ENCODE measurements around the gene KRT35.

KRT35 gene

GRCh38 chr17:41486809-41487530 lies 6.0 kb upstream of the KRT35 start:
- no peak for DNase-seq (ENCODE audit: low spot score)

- no peak for DNase-seq (ENCODE audit: low spot score)
Observed at GRCh38 chr17:41486316-41486715, 5.4 kb upstream of the KRT35 start.

- DNase-seq (ENCODE audit: low spot score): no peak
Observed at GRCh38 chr17:41484920-41485904, 4.3 kb upstream of the KRT35 start.

GRCh38 chr17:41483991-41484826 lies 3.3 kb upstream of the KRT35 start:
- no peak for DNase-seq (ENCODE audit: low spot score)

- no peak for DNase-seq (ENCODE audit: low spot score)
Observed at GRCh38 chr17:41483531-41483930, 2.6 kb upstream of the KRT35 start.

GRCh38 chr17:41480581-41480980 lies 370 bp downstream of the KRT35 start:
- DNase-seq (ENCODE audit: low spot score): no peak

- no peak for DNase-seq (ENCODE audit: low spot score)
Observed at GRCh38 chr17:41480136-41480535, 815 bp downstream of the KRT35 start.

- no peak for DNase-seq (ENCODE audit: low spot score)
Observed at GRCh38 chr17:41478237-41478636, 2.7 kb downstream of the KRT35 start.

- DNase-seq (ENCODE audit: low spot score): no peak
Observed at GRCh38 chr17:41476866-41477815, 3.8 kb downstream of the KRT35 start.

- no peak for DNase-seq (ENCODE audit: low spot score)
Observed at GRCh38 chr17:41475421-41475820, 5.5 kb downstream of the KRT35 start.

- no peak for DNase-seq (ENCODE audit: low spot score)
Observed at GRCh38 chr17:41474863-41475262, 6.1 kb downstream of the KRT35 start.

- no peak for DNase-seq (ENCODE audit: low spot score)
Observed at GRCh38 chr17:41468346-41468745, 12.6 kb downstream of the KRT35 start.

GRCh38 chr17:41467561-41467960 lies 13.4 kb downstream of the KRT35 start:
- peak; percentile 43 for DNase-seq (ENCODE audit: low spot score)

GRCh38 chr17:41466988-41467387 lies 14.0 kb downstream of the KRT35 start, which contains the start of gene KRT32:
KRT32 (minus strand) TSS chr17:41467386; CDS start chr17:41467325, 61 bp downstream.
- DNase-seq (ENCODE audit: low spot score): no peak

GRCh38 chr17:41464682-41465081 lies 16.3 kb downstream of the KRT35 start:
- DNase-seq (ENCODE audit: low spot score): peak; percentile 90

GRCh38 chr17:41464173-41464572 lies 16.8 kb downstream of the KRT35 start:
- no peak for DNase-seq (ENCODE audit: low spot score)

- DNase-seq (ENCODE audit: low spot score): no peak
Observed at GRCh38 chr17:41463746-41464145, 17.2 kb downstream of the KRT35 start.

GRCh38 chr17:41462705-41463104 lies 18.2 kb downstream of the KRT35 start:
- no peak for DNase-seq (ENCODE audit: low spot score)

GRCh38 chr17:41457676-41458075 lies 23.3 kb downstream of the KRT35 start:
- DNase-seq (ENCODE audit: low spot score): no peak

GRCh38 chr17:41456204-41456603 lies 24.7 kb downstream of the KRT35 start:
- no peak for DNase-seq (ENCODE audit: low spot score)

GRCh38 chr17:41455236-41455635 lies 25.7 kb downstream of the KRT35 start:
- DNase-seq (ENCODE audit: low spot score): no peak

Measured in GM03348 (cell line).